K562 (cell line): Measurements from ENCODE around the gene CLEC2L. TPM values are rescaled to one million over a fixed set of nuclear protein-coding genes. Genes with fewer than 3 reads are reported as not detected.

Source experiments
- ATAC-seq: fragments of 200-7000 bp; cut with Tn5 transposase; 3 replicates; pipeline ENCODE4 v1.9.1; 2020; ENCODE audit warnings: moderate library complexity
- BruUV-seq: library from RNA; stranded (reverse); fragments of 400-500 nt; replicated peaks from 2 replicates; lab custom pipeline; 2021; lab: Mats Ljungman, UMichigan
- CTCF ChIA-PET: fragments of 300-600 bp; formaldehyde crosslinking; extraction: SDS; loops from one replicate; lab custom pipeline; 2021; ENCODE audit warnings: low intra/inter-chr PET ratio; lab: Yijun Ruan, JAX
- POLR2A ChIA-PET: fragments of 300-600, 350-650 bp; sonication (Branson Sonifier 250); formaldehyde crosslinking; extraction: SDS; loops from one replicate; lab custom pipeline; 2021; ENCODE audit warnings: antibody characterized with exemption, inconsistent platforms; lab: Yijun Ruan, JAX
- DNase-seq, 4 experiments: peaks; one replicate each; pipeline versions ENCODE4 v3.0.0 to v3.0.0-alpha.2; 2011 to 2018; ENCODE audit warnings: low spot score in 3 of 4, mixed read lengths in 3 of 4; ENCODE audit errors: extremely low read depth in 1 of 4
- FAIRE-seq: peaks from 2 replicates; lab custom pipeline; 2011; peaks lifted over from hg19 to GRCh38; lab: Jason Lieb, UNC
- H2AFZ ChIP-seq: 2 replicates; pipeline ENCODE4 v1.6.0; 2011; ENCODE audit warnings: low read depth, low read length, control low read depth, inconsistent platforms
- H3K27ac ChIP-seq: fragments of 200-600 bp; 3 replicates; pipeline ENCODE4 v1.8.0; 2011; ENCODE audit warnings: low read depth, mild to moderate bottlenecking, control low read depth, inconsistent platforms, low read length, moderate library complexity, mixed read lengths; ENCODE audit errors: extremely low read depth
- H3K27me3 ChIP-seq, 2 experiments: fragments of 300-600 bp in 1 of 2; 2 replicates in 1 of 2; 3 replicates in 1 of 2; pipeline versions ENCODE4 v1.6.0 to v1.8.0; 2011; ENCODE audit warnings: inconsistent platforms in 2 of 2, low read length in 2 of 2, mild to moderate bottlenecking in 1 of 2, mixed read lengths in 1 of 2, moderate library complexity in 1 of 2; ENCODE audit not compliant: control insufficient read depth in 2 of 2, insufficient read depth in 2 of 2
- H3K36me3 ChIP-seq: fragments of 300-600 bp; 3 replicates; pipeline ENCODE4 v1.8.0; 2011; ENCODE audit warnings: mild to moderate bottlenecking, low read length, inconsistent platforms; ENCODE audit not compliant: control insufficient read depth, insufficient read depth
- H3K4me1 ChIP-seq, 2 experiments: fragments of 200-600 bp in 1 of 2; replicated peaks in 1 of 2; 2 replicates in 1 of 2; 3 replicates in 1 of 2; pipeline versions ENCODE4 v1.5.1 to v1.8.0; 2011; ENCODE audit warnings: inconsistent platforms in 2 of 2, low read length in 2 of 2, mild to moderate bottlenecking in 1 of 2, mixed read lengths in 1 of 2, moderate library complexity in 1 of 2; ENCODE audit not compliant: control insufficient read depth in 2 of 2, insufficient read depth in 2 of 2
- H3K4me2 ChIP-seq: 2 replicates; pipeline ENCODE4 v1.6.1; 2011; ENCODE audit warnings: low read length, control low read depth, inconsistent platforms, mixed read lengths; ENCODE audit not compliant: insufficient read depth
- H3K4me3 ChIP-seq: fragments of 200-600 bp; sonication (generic), shearing (Covaris generic); 2 replicates; pipeline ENCODE4 v1.5.1; 2016; ENCODE audit warnings: control low read depth, inconsistent platforms
- H3K79me2 ChIP-seq: fragments of 200-600 bp; 3 replicates; pipeline ENCODE4 v1.8.0; 2011; ENCODE audit warnings: low read length, inconsistent platforms; ENCODE audit not compliant: control insufficient read depth, insufficient read depth
- H3K9ac ChIP-seq, 2 experiments: 2 replicates each; pipeline versions ENCODE4 v1.6.0 to v1.6.1; 2011; ENCODE audit warnings: low read depth in 2 of 2, low read length in 2 of 2, control low read depth in 1 of 2, inconsistent platforms in 1 of 2, mild to moderate bottlenecking in 1 of 2, mixed read lengths in 1 of 2; ENCODE audit not compliant: insufficient read depth in 1 of 2
- H3K9me1 ChIP-seq: one replicate; pipeline ENCODE4 v1.6.0; 2011; ENCODE audit warnings: inconsistent platforms, mild to moderate bottlenecking, low read length, moderate library complexity; ENCODE audit not compliant: control insufficient read depth, insufficient read depth
- H3K9me3 ChIP-seq: replicated peaks from 2 replicates; pipeline ENCODE4 v1.5.1; 2011; ENCODE audit warnings: low read depth, low read length, inconsistent platforms; ENCODE audit not compliant: control insufficient read depth, insufficient read depth
- H4K20me1 ChIP-seq: replicated peaks from 2 replicates; pipeline ENCODE4 v1.6.1; 2011; ENCODE audit warnings: low read length, inconsistent platforms, mixed read lengths; ENCODE audit not compliant: control insufficient read depth, insufficient read depth
- ARID3B ChIP-seq: fragments of 250-450 bp; sonication (Bioruptor Pico); IDR thresholded peaks from 2 replicates; pipeline ENCODE4 v1.4.0; 2020; ENCODE audit warnings: borderline replicate concordance
- ATF3 ChIP-seq, 2 experiments: fragments of 450-650 bp in 1 of 2; sonication (generic) in 1 of 2; formaldehyde crosslinking in 1 of 2; IDR thresholded peaks in 1 of 2; conservative IDR thresholded peaks in 1 of 2; 2 replicates each; pipeline versions ENCODE4 v1.6.1 to v1.8.1; 2016 to 2023; ENCODE audit warnings: mild to moderate bottlenecking in 2 of 2, moderate library complexity in 2 of 2, inconsistent platforms in 1 of 2, missing genetic modification reagents in 1 of 2
- COPS2 ChIP-seq: fragments of 450-650 bp; conservative IDR thresholded peaks from 2 replicates; pipeline ENCODE4 v1.6.1; 2016; ENCODE audit warnings: mild to moderate bottlenecking, moderate library complexity
- JUND ChIP-seq, 2 experiments: IDR thresholded peaks; 2 replicates in 1 of 2; 3 replicates in 1 of 2; pipeline ENCODE4 v1.6.1; 2011; ENCODE audit warnings: borderline replicate concordance in 2 of 2, low read depth in 2 of 2, low read length in 2 of 2, improper control_type of control experiment in 1 of 2, missing biosample characterization in 1 of 2, missing genetic modification characterization in 1 of 2, missing genetic modification reagents in 1 of 2
- PHB2 ChIP-seq: fragments of 450-650 bp; IDR thresholded peaks from 2 replicates; pipeline ENCODE4 v1.6.1; 2017; ENCODE audit warnings: low read depth
- TSHZ1 ChIP-seq: fragments of 250-450 bp; sonication (Bioruptor Pico); IDR thresholded peaks from 2 replicates; pipeline ENCODE4 v1.4.0; 2020; ENCODE audit warnings: mild to moderate bottlenecking, moderate library complexity
- ZKSCAN1 ChIP-seq: fragments of 150-350 bp; IDR thresholded peaks from 2 replicates; pipeline ENCODE4 v1.6.1; 2016; ENCODE audit warnings: low read depth, low read length
- ZNF24 ChIP-seq: fragments of 450-650 bp; IDR thresholded peaks from 2 replicates; pipeline ENCODE4 v1.6.1; 2016
- WGBS: fragments of 100-300 bp; shearing (Covaris generic); methylation state at CpG from one replicate; pipeline ENCODE4 v1.1.6; 2016; ENCODE audit warnings: low coverage, mixed read lengths; ENCODE audit not compliant: insufficient coverage; ENCODE audit errors: missing lambda C conversion rate; 5-methylcytosine and 5-hydroxymethylcytosine counted together
- in situ Hi-C: fragments of 300-500 bp; cut with MboI; formaldehyde crosslinking; loops from 4 replicates; pipeline ENCODE4 v1.15.0; 2018; ENCODE audit warnings: inconsistent platforms, mixed read lengths
- intact Hi-C: fragments of 100-400 bp; cut with micrococcal nuclease; formaldehyde crosslinking; loops from 2 replicates; pipeline ENCODE4 v1.14.2; 2022
- polyA plus RNA-seq, 8 experiments: library from polyadenylated mRNA; depleted of rRNA in 4 of 8; stranded (reverse) in 5 of 8; unstranded in 3 of 8; fragments of >200 nt; fragmentation: Nextera tagmentation in 2 of 8; fragmentation: Illumina TruSeq in 1 of 8; extraction: Ambion mirVana in 2 of 8; extraction: Trizol in 1 of 8; gene quantifications; 2 replicates each; pipeline versions ENCODE4 v1.2.1 to v1.2.3, GENCODE V29; 2011 to 2014; ENCODE audit warnings: inconsistent platforms in 1 of 8, missing spikeins in 1 of 8
- total RNA-seq, 7 experiments: library from RNA; depleted of rRNA in 6 of 7; stranded (reverse); fragments of >200 nt in 6 of 7; fragmentation: Illumina TruSeq in 2 of 7; extraction: Trizol in 2 of 7; gene quantifications; 2 replicates each; pipeline versions ENCODE4 v1.2.1 to v1.2.3, GENCODE V29; 2011 to 2021; ENCODE audit warnings: low replicate concordance in 1 of 7

The CLEC2L gene
- total and polyA plus RNA-seq, 9 of the 15 experiments (the other 6 are each of a cell fraction or from before 2014, with no cell fraction given), result 0.84 to 5.5 (median 1.8) TPM

- no TSS peak for BruUV-seq
- intact Hi-C loops, result no loop called here
- WGBS, result 0% methylated on average over 4 of the region's 4 CpGs
- H4K20me1 ChIP-seq, result peaks cover 3% of the 10 kb centered on the region; the same call in 1 of the 2 replicates
- no peak overlapping the region for H3K4me2 ChIP-seq
- H3K9ac ChIP-seq, result no peak overlapping the region
- in situ Hi-C loops, result no loop called here
- DNase-seq, result peak in 1 of 4 experiments; percentile 20
- no peak overlapping the region for H3K4me3 ChIP-seq
- H3K4me1 ChIP-seq, result peaks cover 0 to 15% of the 10 kb centered on the region in 2 experiments; a peak in 3 of 5 replicates
- peaks cover 54 to 74% of the 10 kb centered on the region in 2 experiments for H3K27me3 ChIP-seq
- no peaks in the 10 kb centered on the region for H3K9me3 ChIP-seq
- no peak overlapping the region for H3K27ac ChIP-seq
- no peak for ATAC-seq
- FAIRE-seq, result no peak
- ChIA-PET CTCF (no interaction called here), POLR2A (interaction anchor here (0.6 kb wide), 1 partner anchor 338 kb away, joined by 3 read pairs; no protein-coding TSS in a partner anchor)
- no peaks in the 10 kb centered on the region for H3K79me2 ChIP-seq
- H3K9me1 ChIP-seq, result no peaks in the 10 kb centered on the region
- H2AFZ ChIP-seq, result no peak overlapping the region
- no peak for TF ChIP-seq ARID3B (CRISPR knock-in tag)
- TF ChIP-seq ZKSCAN1, result no peak
- TF ChIP-seq TSHZ1, result no peak
- no peak for TF ChIP-seq JUND (IDR thresholded peaks at IDR 0.05; ENCODE audit: borderline replicate concordance, low read depth, low read length)
- TF ChIP-seq JUND (tag; IDR thresholded peaks at IDR 0.05; ENCODE audit: borderline replicate concordance, low read depth, low read length), result no peak
- TF ChIP-seq PHB2, result no peak
- no peak for TF ChIP-seq ATF3 (IDR thresholded peaks at IDR 0.05)
- TF ChIP-seq ATF3 (CRISPR knock-in tag; conservative IDR thresholded peaks at IDR 0.05), result no peak
- TF ChIP-seq COPS2, result no peak
- TF ChIP-seq ZNF24, result no peak
- H3K36me3 ChIP-seq, result no peaks in the 10 kb centered on the region
Observed at GRCh38 chr7:139481364-139481763, 42.1 kb upstream of the CLEC2L start.
